ENCODE data around the gene SYPL1.

Gene SYPL1

GRCh38 chr7:106104721-106105260 lies 7.3 kb downstream of the SYPL1 start:
- Histone ChIP-seq H3K4me3 (replicated peaks; ENCODE audit: insufficient read depth, low read length) (no peak overlapping the region), H3K27me3 (ENCODE audit: insufficient read depth, poor library complexity, severe bottlenecking) (no peaks in the 10 kb centered on the region), H3K27ac (replicated peaks) (no peak overlapping the region)
- DNase-seq (ENCODE audit: low read depth in 1 of 2, low spot score in 1 of 2), result no peak
- TF ChIP-seq GABPA (IDR thresholded peaks at IDR 0.05; ENCODE audit: low read depth) (no peak), SPI1 (IDR thresholded peaks at IDR 0.05; ENCODE audit: borderline replicate concordance, low read depth) (no peak), POLR2AphosphoS5 (IDR thresholded peaks at IDR 0.05; ENCODE audit: low read depth) (no peak), REST (IDR thresholded peaks at IDR 0.05; ENCODE audit: insufficient replicate concordance, low read depth) (no peak), CTCF (IDR thresholded peaks at IDR 0.05; ENCODE audit: insufficient read depth, low read length) (no peak)

- Histone ChIP-seq H3K27me3 (ENCODE audit: insufficient read depth, poor library complexity, severe bottlenecking) (no peaks in the 10 kb centered on the region), H3K27ac (replicated peaks) (no peak overlapping the region), H3K4me3 (replicated peaks; ENCODE audit: insufficient read depth, low read length) (no peak overlapping the region)
- DNase-seq (ENCODE audit: low read depth in 1 of 2, low spot score in 1 of 2), result no peak
- no peak for TF ChIP-seq CTCF (IDR thresholded peaks at IDR 0.05; ENCODE audit: insufficient read depth, low read length)
- no peak for TF ChIP-seq POLR2AphosphoS5 (IDR thresholded peaks at IDR 0.05; ENCODE audit: low read depth)
- no peak for TF ChIP-seq SPI1 (IDR thresholded peaks at IDR 0.05; ENCODE audit: borderline replicate concordance, low read depth)
- no peak for TF ChIP-seq GABPA (IDR thresholded peaks at IDR 0.05; ENCODE audit: low read depth)
- no peak for TF ChIP-seq REST (IDR thresholded peaks at IDR 0.05; ENCODE audit: insufficient replicate concordance, low read depth)
These were observed 9.6 kb downstream of the SYPL1 start for GRCh38 chr7:106102387-106102966.

GRCh38 chr7:106101726-106102125 lies 10.4 kb downstream of the SYPL1 start:
- TF ChIP-seq SPI1 (IDR thresholded peaks at IDR 0.05; ENCODE audit: borderline replicate concordance, low read depth) (no peak), GABPA (IDR thresholded peaks at IDR 0.05; ENCODE audit: low read depth) (no peak), POLR2AphosphoS5 (IDR thresholded peaks at IDR 0.05; ENCODE audit: low read depth) (no peak), REST (IDR thresholded peaks at IDR 0.05; ENCODE audit: insufficient replicate concordance, low read depth) (no peak), CTCF (IDR thresholded peaks at IDR 0.05; ENCODE audit: insufficient read depth, low read length) (no peak)
- no peak for DNase-seq (ENCODE audit: low read depth in 1 of 2, low spot score in 1 of 2)
- H3K27me3 ChIP-seq (ENCODE audit: insufficient read depth, poor library complexity, severe bottlenecking), result no peaks in the 10 kb centered on the region
- no peak overlapping the region for H3K4me3 ChIP-seq (replicated peaks; ENCODE audit: insufficient read depth, low read length)
- H3K27ac ChIP-seq (replicated peaks), result no peak overlapping the region

All from HL-60 (cell line).